ENCODE measurements around the gene ZFC3H1. TPM values are rescaled to one million over a fixed set of nuclear protein-coding genes. Genes with fewer than 3 reads are reported as not detected.

ZFC3H1 gene
- total and polyA plus RNA-seq, 2 of the 4 experiments (the other 2 are of a cell fraction), result 16.8 to 23.3 TPM

- Histone ChIP-seq H3K4me1 (ENCODE audit: control insufficient read depth, insufficient read depth, low read length) (no peaks in the 10 kb centered on the region), H3K4me2 (ENCODE audit: low read depth, low read length) (no peak overlapping the region), H3K18ac (ENCODE audit: low read depth, low read length) (no peak overlapping the region), H3K79me1 (ENCODE audit: low read depth in 1 of 2, low read length in 2 of 2) (no peaks in the 10 kb centered on the region), H3K9ac (ENCODE audit: low read depth, low read length) (no peak overlapping the region), H2AFZ (replicated peaks; ENCODE audit: low read length, poor library complexity) (no peak overlapping the region), H2BK120ac (ENCODE audit: low read depth, low read length) (no peak overlapping the region), H4K8ac (ENCODE audit: low read depth in 2 of 2, low read length in 2 of 2) (no peak overlapping the region), H4K20me1 (ENCODE audit: insufficient read depth, low read length) (no peaks in the 10 kb centered on the region), H3K27me3 (ENCODE audit: control insufficient read depth, insufficient read depth, low read length) (no peaks in the 10 kb centered on the region), H4K91ac (ENCODE audit: insufficient read depth, low read depth, low read length) (no peak overlapping the region), H3K23ac (ENCODE audit: low read depth, low read length) (no peak overlapping the region), H3K27ac (ENCODE audit: insufficient read depth, low read length) (no peak overlapping the region), H2AK5ac (ENCODE audit: low read depth, low read length) (no peak overlapping the region), H3K4ac (ENCODE audit: low read depth, low read length) (no peak overlapping the region), H3K36me3 (ENCODE audit: control insufficient read depth, insufficient read depth, low read length) (peaks cover 4% of the 10 kb centered on the region), H2BK20ac (ENCODE audit: low read depth, low read length) (no peak overlapping the region), H2AK9ac (replicated peaks; ENCODE audit: low read depth, low read length, poor library complexity) (no peak overlapping the region), H3K9me3 (ENCODE audit: control insufficient read depth, insufficient read depth, low read length) (no peaks in the 10 kb centered on the region), H3K9me1 (ENCODE audit: insufficient read depth, low read length) (no peaks in the 10 kb centered on the region), H4K5ac (ENCODE audit: low read depth, low read length) (no peak overlapping the region), H3K14ac (replicated peaks; ENCODE audit: low read depth, low read length) (no peak overlapping the region), H2BK5ac (ENCODE audit: low read depth, low read length, poor library complexity, severe bottlenecking) (no peak overlapping the region), H2BK15ac (ENCODE audit: low read depth, low read length) (no peak overlapping the region), H3K56ac (ENCODE audit: extremely low read depth, insufficient read depth, low read length) (no peak overlapping the region), H3K4me3 (ENCODE audit: insufficient read depth, low read depth, low read length) (no peak overlapping the region)
- ATAC-seq (ENCODE audit: low read depth), result no peak
- ChIA-PET CTCF (interaction anchor here (0.7 kb wide), 1 partner anchor 1743 kb away, joined by 4 read pairs; no protein-coding TSS in a partner anchor), POLR2A (ENCODE audit: unreplicated experiment) (interaction anchor here (0.6 to 1.4 kb wide), 2 partner anchors 17 to 20 kb away, joined by 3 to 4 read pairs; partner anchors contain the start of gene TMEM19)
- TF ChIP-seq CHD1 (IDR thresholded peaks at IDR 0.05; ENCODE audit: low read depth, low read length) (no peak), CEBPB (IDR thresholded peaks at IDR 0.05; ENCODE audit: low read depth, low read length) (no peak), RAD21 (IDR thresholded peaks at IDR 0.05; ENCODE audit: low read length) (no peak), RFX5 (IDR thresholded peaks at IDR 0.05; ENCODE audit: low read depth, low read length) (no peak), MAFK (IDR thresholded peaks at IDR 0.05; ENCODE audit: low read depth, low read length) (no peak), FOS (IDR thresholded peaks at IDR 0.05; ENCODE audit: low read depth, low read length) (no peak), SMC3 (IDR thresholded peaks at IDR 0.05; ENCODE audit: low read depth, low read length) (no peak), POLR2A (IDR thresholded peaks at IDR 0.05; ENCODE audit: low read depth, low read length) (no peak), CTCF (conservative IDR thresholded peaks at IDR 0.05; ENCODE audit: low read depth, low read length) (no peak)
- TF ChIP-seq, protein P1, sequence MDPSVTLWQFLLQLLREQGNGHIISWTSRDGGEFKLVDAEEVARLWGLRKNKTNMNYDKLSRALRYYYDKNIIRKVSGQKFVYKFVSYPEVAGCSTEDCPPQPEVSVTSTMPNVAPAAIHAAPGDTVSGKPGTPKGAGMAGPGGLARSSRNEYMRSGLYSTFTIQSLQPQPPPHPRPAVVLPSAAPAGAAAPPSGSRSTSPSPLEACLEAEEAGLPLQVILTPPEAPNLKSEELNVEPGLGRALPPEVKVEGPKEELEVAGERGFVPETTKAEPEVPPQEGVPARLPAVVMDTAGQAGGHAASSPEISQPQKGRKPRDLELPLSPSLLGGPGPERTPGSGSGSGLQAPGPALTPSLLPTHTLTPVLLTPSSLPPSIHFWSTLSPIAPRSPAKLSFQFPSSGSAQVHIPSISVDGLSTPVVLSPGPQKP (IDR thresholded peaks at IDR 0.05; ENCODE audit: borderline replicate concordance, low read depth, low read length), result no peak
- in situ Hi-C loops (cut with MboI; ENCODE audit: low sequenced_read_pairs) (no loop called here), intact Hi-C loops (cut with micrococcal nuclease) (no loop called here), dilution Hi-C loops (cut with HindIII; ENCODE audit: low sequenced_read_pairs, unreplicated experiment) (loop anchor here (25.0 kb wide), 1 partner anchor 291 kb away; no protein-coding TSS in a partner anchor)
- WGBS, 2 experiments (ENCODE audit: extremely low coverage in 2 of 2, insufficient read length in 1 of 2), result no CpG with 5 or more reads among the region's 2 CpGs
- DNase-seq, result no peak
- no TSS peak for BruUV-seq (replicated peaks)
Observed at GRCh38 chr12:71703206-71703605, 39.6 kb upstream of the ZFC3H1 start.

All from IMR-90 (cell line).